Body of pancreas (tissue), 4 donors: Measurements from ENCODE around the gene TBC1D20.

ENCODE experiments used
- CTCF ChIP-seq, 7 experiments: fragments of 450-650 bp in 4 of 7; fragments of 200-600 bp in 3 of 7; sonication (generic) in 3 of 7; IDR thresholded peaks; one replicate each; pipeline ENCODE4 v1.5.1; 2016 to 2019; ENCODE audit warnings: antibody characterized with exemption in 7 of 7
- POLR2A ChIP-seq, 3 donors: fragments of 450-650 bp; IDR thresholded peaks; one replicate each; pipeline ENCODE4 v1.6.1; 2016; ENCODE audit warnings: antibody characterized with exemption in 3 of 3, mild to moderate bottlenecking in 2 of 3

- TF ChIP-seq CTCF (IDR thresholded peaks at IDR 0.05): no peak
- no peak for TF ChIP-seq POLR2A (IDR thresholded peaks at IDR 0.05)
Measured at GRCh38 chr20:481167-481566, 18.8 kb upstream of the TBC1D20 start.
